VCaP (cell line): ENCODE results near the gene INSYN1.
"Not testable (repeated sequence)": the region's sequence is repeated elsewhere in the genome, so short reads cannot be mapped to it uniquely, and the experiment has no call there.

Experiments used
- H3K27ac ChIP-seq: fragments of 450-650 bp; 2 replicates; pipeline ENCODE4 v1.5.1; 2017
- CTCF ChIP-seq: fragments of 450-650 bp; conservative IDR thresholded peaks from 2 replicates; pipeline ENCODE4 v1.5.1; 2017; ENCODE audit warnings: mild to moderate bottlenecking, moderate library complexity

Gene INSYN1

GRCh38 chr15:73732930-73733329, 20.2 kb downstream of the INSYN1 start:
- H3K27ac ChIP-seq, result no peak overlapping the region
- no peak for TF ChIP-seq CTCF

- not testable (repeated sequence) for H3K27ac ChIP-seq
These were observed 21.1 kb downstream of the INSYN1 start for GRCh38 chr15:73732051-73732450.

- no peak for TF ChIP-seq CTCF
- H3K27ac ChIP-seq, result no peak overlapping the region
These were observed 25.7 kb downstream of the INSYN1 start for GRCh38 chr15:73727330-73727976.

GRCh38 chr15:73724212-73724611, 28.9 kb downstream of the INSYN1 start:
- no peak overlapping the region for H3K27ac ChIP-seq
- TF ChIP-seq CTCF, result no peak

- no peak for TF ChIP-seq CTCF
- H3K27ac ChIP-seq, result no peak overlapping the region
These were observed 30.0 kb downstream of the INSYN1 start for GRCh38 chr15:73723191-73723590.

GRCh38 chr15:73722425-73722824, 30.7 kb downstream of the INSYN1 start:
- no peak for TF ChIP-seq CTCF
- no peak overlapping the region for H3K27ac ChIP-seq

GRCh38 chr15:73718694-73719093, 34.5 kb downstream of the INSYN1 start:
- H3K27ac ChIP-seq, result no peak overlapping the region
- TF ChIP-seq CTCF, result no peak

- TF ChIP-seq CTCF, result no peak; the same call in 1 of the 2 replicates
These were observed 35.3 kb downstream of the INSYN1 start for GRCh38 chr15:73717802-73718201.

More at GRCh38 chr15:73717802-73718201, 35.3 kb downstream of the INSYN1 start:
- H3K27ac ChIP-seq, result no peak overlapping the region
